Progenitor cell of endocrine pancreas (in vitro differentiated cells): Measurements from ENCODE around the gene CUL2. TPM values are rescaled to one million over a fixed set of nuclear protein-coding genes. Genes with fewer than 3 reads are reported as not detected.

Experiments used
- DNase-seq: peaks from one replicate; pipeline ENCODE4 v3.0.0; 2021; ENCODE audit warnings: low spot score; ENCODE audit not compliant: unreplicated experiment
- H3K27ac Mint-ChIP-seq: 2 replicates; pipeline ENCODE4 v1.8.0; 2021; ENCODE audit warnings: mild to moderate bottlenecking, moderate library complexity, mixed read lengths
- H3K27me3 Mint-ChIP-seq: 2 replicates; pipeline ENCODE4 v1.8.0; 2021; ENCODE audit warnings: mixed read lengths
- H3K36me3 Mint-ChIP-seq: 2 replicates; pipeline ENCODE4 v1.8.0; 2022; ENCODE audit warnings: mixed read lengths; ENCODE audit not compliant: insufficient read depth
- H3K4me1 Mint-ChIP-seq: 2 replicates; pipeline ENCODE4 v1.8.0; 2021; ENCODE audit warnings: low read depth, mixed read lengths
- H3K4me3 Mint-ChIP-seq: 2 replicates; pipeline ENCODE4 v1.8.0; 2021; ENCODE audit warnings: low read depth, mild to moderate bottlenecking, moderate library complexity, mixed read lengths
- H3K9me3 Mint-ChIP-seq: 2 replicates; pipeline ENCODE4 v1.8.0; 2021; ENCODE audit warnings: low read depth, mixed read lengths
- CTCF ChIP-seq: fragments of 200-600 bp; sonication (generic); IDR thresholded peaks from one replicate; pipeline ENCODE4 v1.5.0; 2021; ENCODE audit warnings: antibody characterized with exemption, mild to moderate bottlenecking; ENCODE audit not compliant: unreplicated experiment
- total RNA-seq: library from RNA; stranded (reverse); gene quantifications from 2 replicates; pipeline ENCODE4 v1.2.1, GENCODE V29; 2021

Gene CUL2
- total RNA-seq, 1 donor from 2014 or later = 36.2 TPM

- no peak for TF ChIP-seq CTCF
- H3K9me3 Mint-ChIP-seq = no peaks in the 10 kb centered on the region
- H3K4me1 Mint-ChIP-seq = no peaks in the 10 kb centered on the region
- H3K27me3 Mint-ChIP-seq = no peaks in the 10 kb centered on the region
- no peak overlapping the region for H3K27ac Mint-ChIP-seq
- peaks cover 15% of the 10 kb centered on the region for H3K36me3 Mint-ChIP-seq
- no peak overlapping the region for H3K4me3 Mint-ChIP-seq
- DNase-seq = no peak
These were observed 77.4 kb downstream of the CUL2 start for GRCh38 chr10:35012781-35013180.

- H3K27me3 Mint-ChIP-seq = no peaks in the 10 kb centered on the region
- H3K9me3 Mint-ChIP-seq = no peaks in the 10 kb centered on the region
- no peak overlapping the region for H3K27ac Mint-ChIP-seq
- H3K4me3 Mint-ChIP-seq = no peak overlapping the region
- no peak for DNase-seq
- no peaks in the 10 kb centered on the region for H3K4me1 Mint-ChIP-seq
- no peak for TF ChIP-seq CTCF
- peaks cover 13% of the 10 kb centered on the region for H3K36me3 Mint-ChIP-seq
These were observed 78.4 kb downstream of the CUL2 start for GRCh38 chr10:35011771-35012191.

GRCh38 chr10:35007858-35008301, 82.3 kb downstream of the CUL2 start:
- TF ChIP-seq CTCF = no peak
- peaks cover 18% of the 10 kb centered on the region for H3K36me3 Mint-ChIP-seq
- H3K4me3 Mint-ChIP-seq = no peak overlapping the region
- peak overlapping the region; percentile 11 for H3K27ac Mint-ChIP-seq
- no peaks in the 10 kb centered on the region for H3K27me3 Mint-ChIP-seq
- DNase-seq = no peak
- no peaks in the 10 kb centered on the region for H3K9me3 Mint-ChIP-seq
- H3K4me1 Mint-ChIP-seq = no peaks in the 10 kb centered on the region

- Mint-ChIP-seq H3K4me1 (no peaks in the 10 kb centered on the region), H3K27ac (no peak overlapping the region), H3K36me3 (peaks cover 12% of the 10 kb centered on the region), H3K9me3 (no peaks in the 10 kb centered on the region), H3K27me3 (no peaks in the 10 kb centered on the region), H3K4me3 (no peak overlapping the region)
- TF ChIP-seq CTCF = no peak
- no peak for DNase-seq
These were observed 83.3 kb downstream of the CUL2 start for GRCh38 chr10:35006836-35007235.

GRCh38 chr10:35005868-35006267, 84.3 kb downstream of the CUL2 start:
- H3K9me3 Mint-ChIP-seq = no peaks in the 10 kb centered on the region
- no peak for TF ChIP-seq CTCF
- H3K36me3 Mint-ChIP-seq = peaks cover 11% of the 10 kb centered on the region
- no peaks in the 10 kb centered on the region for H3K4me1 Mint-ChIP-seq
- H3K4me3 Mint-ChIP-seq = no peak overlapping the region
- H3K27ac Mint-ChIP-seq = peak overlapping the region; percentile 11
- no peak for DNase-seq
- H3K27me3 Mint-ChIP-seq = no peaks in the 10 kb centered on the region
